GM19467 (cell line): ENCODE measurements around the gene FAM13A.
A peak's percentile ranks its signal among the peaks of the same experiment; 100 is the strongest.
"Not testable (repeated sequence)": the region's sequence is repeated elsewhere in the genome, so short reads cannot be mapped to it uniquely, and the experiment has no call there.

Experiments
- ATAC-seq: cut with Tn5 transposase; IDR thresholded peaks from one replicate; pipeline ENCODE4 v1.9.1; 2021; ENCODE audit warnings: mild to moderate bottlenecking, moderate library complexity; ENCODE audit not compliant: unreplicated experiment

Gene FAM13A

DNA sequence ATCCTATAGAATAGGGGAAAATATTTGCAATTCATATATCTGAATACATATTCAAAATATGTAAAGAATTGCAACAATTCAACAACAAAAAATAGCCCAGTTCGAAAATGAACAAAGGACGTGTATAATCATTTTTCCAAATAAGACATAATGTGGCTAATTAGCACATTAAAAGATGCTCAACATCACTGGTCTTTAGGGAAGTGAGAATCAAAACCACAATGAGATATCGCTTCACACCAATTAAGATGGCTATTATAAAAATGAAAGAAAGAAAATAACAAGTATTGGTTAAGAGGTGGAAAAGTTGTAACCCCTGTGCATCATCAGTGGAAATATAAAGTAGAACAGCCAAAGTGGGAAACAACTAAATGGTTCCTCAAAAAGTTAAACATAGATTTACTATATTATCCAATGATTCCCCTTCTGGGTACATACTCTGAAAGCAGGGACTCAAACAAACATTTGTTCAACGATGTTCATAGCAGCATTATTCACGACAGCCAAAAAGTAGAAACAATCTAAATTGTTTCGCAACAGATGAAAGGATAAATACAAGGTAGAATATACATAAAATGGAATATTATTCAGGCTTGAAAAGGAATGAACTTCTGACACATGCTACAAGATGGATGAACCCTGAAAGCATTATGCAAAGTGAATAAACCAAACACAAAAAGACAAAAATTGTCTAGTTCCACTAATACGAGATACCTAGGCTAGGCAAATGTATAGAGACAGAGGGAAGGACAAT is 12.7 kb downstream of the FAM13A start:
- no peak for ATAC-seq

DNA sequence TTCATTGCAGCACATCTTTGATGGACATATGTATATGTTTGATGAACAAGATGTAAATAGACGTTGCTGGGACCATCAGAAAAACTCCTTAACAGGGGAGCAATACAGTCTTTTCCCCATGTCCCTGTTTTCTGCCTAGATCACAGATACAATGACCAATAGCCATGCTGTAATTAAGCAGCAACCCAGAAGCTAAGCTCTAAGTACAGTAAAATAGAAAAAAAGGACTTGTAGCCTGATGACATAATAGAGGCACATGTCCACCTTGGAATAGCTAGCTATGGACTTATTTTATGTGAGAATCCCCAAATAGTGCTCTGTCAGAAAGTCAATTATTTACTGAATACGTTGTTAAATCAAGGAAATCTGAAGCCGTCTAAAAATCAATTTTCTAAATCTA is 14.9 kb downstream of the FAM13A start:
- no peak for ATAC-seq

DNA sequence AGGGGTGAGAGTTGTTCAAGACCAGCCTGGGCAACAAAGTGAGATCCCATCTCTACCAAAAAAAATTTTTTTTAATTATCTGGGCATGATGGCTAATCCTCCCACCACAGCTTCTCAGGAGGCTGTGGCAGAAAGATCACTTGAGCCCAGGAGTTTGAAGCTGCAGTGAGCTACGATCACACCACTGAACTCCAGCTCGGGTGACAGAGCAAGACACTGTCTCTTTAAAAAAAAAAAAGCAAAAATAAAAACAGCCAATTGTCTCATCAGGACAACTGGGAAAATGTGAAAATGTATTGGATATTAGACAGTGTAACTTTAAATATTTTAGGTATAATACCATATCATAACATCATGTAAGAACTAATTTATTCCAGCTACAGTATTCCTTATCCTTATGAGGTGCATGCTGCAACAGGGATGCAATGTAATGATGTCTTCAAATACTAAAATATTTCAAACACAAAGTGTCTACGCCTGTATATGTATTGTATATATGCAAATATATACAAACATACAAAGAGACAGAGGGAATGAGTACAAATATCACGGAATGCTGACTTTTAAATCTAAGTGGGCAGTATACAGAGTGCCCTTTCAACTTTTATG is 17.2 kb downstream of the FAM13A start:
- no peak for ATAC-seq

DNA sequence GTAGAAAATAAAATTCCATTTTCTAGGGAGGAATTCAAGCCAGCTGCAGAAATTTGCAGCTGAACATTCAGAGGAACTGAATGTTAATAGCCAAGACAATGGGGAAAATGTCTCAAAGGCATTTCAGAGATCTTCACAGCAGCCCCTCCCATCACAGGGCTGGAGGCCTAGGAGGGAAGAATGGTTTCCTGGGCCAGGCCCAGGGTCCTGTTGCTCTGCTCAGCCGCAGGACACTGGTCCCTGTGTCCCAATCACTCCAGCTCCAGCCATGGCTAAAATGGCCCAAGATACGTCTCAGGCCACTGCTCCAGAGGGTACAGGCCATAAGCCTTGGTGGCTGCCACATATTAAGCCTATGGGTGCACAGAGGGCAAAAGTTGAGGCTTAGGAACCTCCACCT is 20.4 kb downstream of the FAM13A start:
- ATAC-seq: no peak

DNA sequence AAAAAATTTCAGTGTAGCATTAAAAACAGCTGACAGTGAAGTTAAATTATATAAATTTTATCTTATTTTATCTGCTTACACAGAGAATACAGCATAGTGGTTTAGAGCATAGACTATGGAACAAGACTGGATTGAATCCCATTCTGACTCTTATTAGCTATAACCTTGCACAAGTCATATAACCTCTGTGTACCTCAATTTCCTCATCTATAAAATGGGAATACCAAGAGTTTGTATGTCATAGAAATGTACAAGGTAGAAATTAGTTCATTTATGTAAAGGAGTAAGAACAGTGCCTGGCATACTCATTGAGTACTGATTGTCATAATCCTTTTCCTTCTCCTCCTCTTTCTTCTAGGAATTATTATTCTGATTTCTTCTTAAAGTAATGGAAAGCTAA is 25.7 kb downstream of the FAM13A start:
- no peak for ATAC-seq

DNA sequence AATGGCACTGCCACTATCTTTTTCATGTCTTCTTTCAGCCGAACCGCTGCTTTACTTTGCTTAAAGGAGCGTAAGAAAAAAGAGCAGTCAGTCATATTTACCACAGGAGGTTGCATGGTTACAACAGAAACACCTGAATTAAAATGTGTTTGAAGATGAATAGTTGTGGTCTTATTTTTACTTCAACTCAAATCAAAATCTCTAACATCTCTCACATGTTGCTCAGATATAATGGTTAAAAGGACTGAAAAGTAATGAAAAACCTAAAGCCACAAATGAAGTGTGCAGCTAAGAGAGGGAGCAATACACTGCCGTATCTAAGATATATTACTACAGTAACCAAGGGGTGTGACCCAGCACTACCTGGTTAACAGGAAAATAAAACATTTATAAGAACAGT is 27.4 kb downstream of the FAM13A start:
- no peak for ATAC-seq

DNA sequence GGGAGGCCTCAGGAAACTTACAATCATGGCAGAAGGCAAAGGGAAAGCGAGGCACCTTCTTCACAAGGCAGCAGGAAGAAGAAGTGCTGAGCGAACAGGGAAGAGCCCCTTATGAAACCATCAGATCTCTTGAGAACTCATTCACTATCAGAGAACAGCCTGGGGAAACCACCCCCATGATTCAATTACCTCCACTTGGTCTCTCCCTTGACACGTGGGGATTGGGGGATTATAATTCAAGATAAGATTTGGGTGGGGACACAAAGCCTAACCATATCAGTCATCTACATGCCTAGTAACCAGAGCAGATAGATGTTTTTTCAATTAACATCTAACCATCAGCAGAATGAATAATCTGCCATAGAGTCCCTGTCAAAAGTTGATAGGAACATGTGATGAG is 30.4 kb downstream of the FAM13A start:
- no peak for ATAC-seq

DNA sequence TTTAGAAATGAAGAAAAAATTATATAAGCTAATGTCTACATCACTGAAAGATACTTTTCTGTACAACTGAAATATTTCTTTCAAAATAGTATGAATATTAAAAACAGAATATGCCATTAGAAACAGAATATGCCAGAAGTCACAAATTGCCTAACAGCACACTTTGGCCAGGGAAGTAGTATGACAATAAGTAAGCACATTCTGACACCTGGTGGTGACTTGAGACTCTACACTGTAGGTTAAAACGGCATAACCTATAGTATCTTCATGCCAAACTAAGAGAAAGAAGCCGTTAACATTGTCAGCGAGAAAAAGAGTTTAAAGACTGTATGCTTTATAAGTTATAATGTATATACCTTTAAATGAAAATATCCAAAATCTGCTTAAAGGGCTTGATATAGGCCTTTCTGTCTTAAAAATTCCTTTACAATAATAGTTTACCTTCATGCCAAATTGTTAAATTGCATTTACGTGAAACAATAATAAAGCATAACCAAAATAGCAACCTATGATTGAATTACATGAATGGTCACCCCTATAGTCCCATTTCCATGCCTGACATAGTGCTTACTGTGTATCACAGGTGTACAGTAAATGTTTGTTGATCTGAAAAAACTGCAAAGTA is 32.8 kb downstream of the FAM13A start:
- ATAC-seq: peak; percentile 95

DNA sequence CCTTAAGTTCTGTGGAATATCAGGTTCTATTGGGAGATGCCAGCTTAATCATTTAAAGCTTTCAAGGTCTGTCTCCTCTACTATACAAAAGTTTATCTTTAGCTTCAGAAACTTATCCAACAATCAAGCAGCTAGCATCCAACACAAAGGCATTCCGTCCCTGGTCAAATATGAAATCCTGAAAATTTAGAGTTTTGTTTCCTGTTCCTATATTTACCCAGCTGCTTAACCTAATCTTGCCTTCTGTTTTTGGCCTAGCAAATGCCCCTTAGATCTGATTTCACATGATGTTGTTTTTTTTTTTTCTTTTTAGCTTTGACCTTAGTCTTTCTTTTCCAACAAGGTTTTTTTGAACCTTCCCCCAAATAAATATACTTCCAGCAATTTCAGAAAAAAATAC is 33.8 kb downstream of the FAM13A start:
- ATAC-seq: no peak

DNA sequence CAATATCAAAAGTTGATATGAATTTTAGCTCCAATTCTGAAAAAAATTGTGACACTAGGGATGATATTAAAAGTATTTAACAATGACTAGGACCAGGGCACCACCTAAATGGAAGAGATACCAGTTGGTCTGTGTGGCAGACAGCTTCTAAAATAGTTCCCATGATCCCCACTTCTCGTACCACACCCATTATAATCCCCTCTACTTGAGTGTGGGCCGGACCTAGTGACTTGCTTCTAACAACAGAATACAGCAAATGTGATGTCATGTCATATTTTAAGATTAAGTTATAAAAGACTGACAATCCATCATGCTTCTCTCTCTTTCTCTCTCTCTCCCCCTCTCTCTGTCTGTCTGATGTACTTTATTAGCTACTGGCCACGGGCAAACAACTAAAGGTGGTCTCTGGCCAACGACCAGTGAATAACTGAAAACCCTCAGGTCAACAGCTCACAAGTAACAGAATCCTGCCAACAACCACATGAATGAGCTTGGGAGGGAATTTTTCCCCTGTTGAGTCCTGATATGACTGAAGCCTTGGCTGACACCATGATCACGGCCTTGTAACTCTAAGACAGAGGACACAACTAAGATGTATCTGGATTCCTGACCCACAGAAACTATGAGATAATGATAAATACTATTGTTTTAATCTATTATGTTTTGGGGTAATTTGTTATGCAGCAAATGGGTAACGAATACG is 34.4 kb downstream of the FAM13A start:
- no peak for ATAC-seq

DNA sequence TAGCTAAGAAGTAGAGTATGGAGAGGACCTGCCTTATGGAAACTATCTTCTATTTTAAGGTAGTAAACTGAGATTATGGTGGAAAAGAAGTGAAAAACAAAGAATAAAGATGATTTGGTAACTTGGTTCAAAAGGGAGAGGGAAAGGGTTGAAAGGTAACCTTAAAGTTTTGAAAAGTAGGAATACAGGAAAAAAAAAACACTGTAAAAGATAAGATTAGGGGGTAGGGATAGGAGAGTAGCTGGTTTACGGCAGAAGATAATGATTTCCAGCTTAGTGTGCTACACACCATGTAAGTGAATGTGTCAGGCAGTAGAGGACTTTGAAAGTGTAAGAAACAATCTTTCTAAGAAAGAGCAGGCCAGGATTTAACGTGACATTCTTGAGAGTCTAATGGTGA is 35.3 kb downstream of the FAM13A start:
- no peak for ATAC-seq

DNA sequence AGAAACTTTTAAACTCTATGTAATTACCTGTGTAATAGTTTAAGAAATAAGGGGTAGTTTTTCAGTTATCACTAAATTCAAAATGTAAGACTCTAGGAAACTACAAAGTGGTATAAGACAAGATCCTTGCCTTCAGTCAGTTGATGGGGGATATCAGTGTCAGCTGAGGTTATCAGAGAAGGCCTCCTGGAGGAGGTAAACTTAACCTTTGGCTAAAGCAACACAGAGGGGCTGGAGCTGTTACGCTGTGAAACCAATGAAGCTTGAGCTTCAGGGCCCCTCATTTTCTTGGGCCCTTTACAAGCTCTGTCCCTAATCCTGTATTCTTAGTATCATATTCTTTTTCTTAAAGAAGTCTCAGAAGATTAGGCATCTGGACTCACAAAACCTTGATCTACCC is 35.9 kb downstream of the FAM13A start:
- no peak for ATAC-seq

DNA sequence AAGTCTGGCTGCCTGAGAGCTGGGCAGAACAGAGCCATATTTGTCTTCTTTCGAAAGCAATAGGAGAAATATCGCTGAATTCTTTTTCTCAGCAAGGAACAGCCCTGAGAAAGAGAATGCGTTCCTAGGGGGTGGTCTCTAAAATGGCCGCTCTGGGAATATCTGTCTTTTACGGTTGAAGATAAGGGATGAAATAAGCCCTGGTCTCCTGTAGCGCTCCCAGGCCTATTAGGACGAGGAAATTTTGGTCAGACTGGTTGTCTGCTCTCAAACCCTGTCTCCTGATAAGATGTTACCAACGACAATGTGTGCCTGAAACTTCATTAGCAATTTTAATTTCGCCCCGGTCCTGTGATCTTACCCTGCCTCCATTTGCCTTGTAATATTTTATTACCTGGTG is 42.1 kb downstream of the FAM13A start:
- ATAC-seq: not testable (repeated sequence)

DNA sequence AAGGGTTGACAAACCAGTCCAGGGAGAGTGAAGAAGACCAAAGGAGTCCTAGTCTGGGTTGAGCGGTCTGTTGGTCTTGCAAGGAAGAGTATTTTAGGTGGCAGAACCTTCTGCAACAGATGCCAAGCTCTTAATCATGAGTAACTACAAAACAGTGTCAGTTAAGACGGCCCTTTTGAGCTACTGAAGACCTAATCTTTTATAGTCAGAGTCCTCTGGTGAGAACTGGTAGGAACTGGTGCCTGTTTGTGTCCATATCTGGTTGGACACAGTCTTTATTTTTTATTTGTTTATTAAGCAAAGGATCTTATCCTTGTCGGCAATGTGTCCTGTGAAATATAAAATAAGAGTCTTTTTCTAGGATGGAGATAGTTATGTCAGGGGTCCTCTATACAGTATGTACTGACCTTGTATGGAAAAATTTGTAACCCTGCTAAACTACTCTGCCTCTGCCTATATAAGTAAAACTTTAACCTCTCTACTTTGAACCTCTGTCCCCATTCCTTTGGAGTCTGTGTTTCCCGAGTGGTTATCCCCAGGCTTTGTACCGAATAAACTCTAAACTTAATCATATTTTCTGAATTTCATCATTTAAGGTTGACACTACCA is 47.1 kb downstream of the FAM13A start:
- ATAC-seq: no peak

DNA sequence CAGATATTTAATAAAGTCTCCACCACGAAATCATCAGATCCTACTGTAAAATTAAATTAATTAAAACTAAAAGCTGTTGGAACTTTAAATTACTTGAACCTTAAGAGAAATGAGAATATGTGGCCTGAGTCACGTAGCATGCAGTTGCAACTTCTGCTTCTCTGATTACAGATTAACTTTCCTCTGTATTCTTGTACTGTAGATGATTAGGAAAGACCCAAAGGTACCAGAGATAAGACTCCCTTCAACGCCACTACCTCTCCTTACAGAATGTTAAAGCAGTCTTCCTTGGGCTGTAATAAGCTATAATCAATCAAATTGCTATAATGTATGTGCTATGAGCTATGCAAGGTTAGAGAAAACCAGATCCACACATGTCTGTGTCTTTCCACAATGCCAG is 47.9 kb downstream of the FAM13A start:
- no peak for ATAC-seq

DNA sequence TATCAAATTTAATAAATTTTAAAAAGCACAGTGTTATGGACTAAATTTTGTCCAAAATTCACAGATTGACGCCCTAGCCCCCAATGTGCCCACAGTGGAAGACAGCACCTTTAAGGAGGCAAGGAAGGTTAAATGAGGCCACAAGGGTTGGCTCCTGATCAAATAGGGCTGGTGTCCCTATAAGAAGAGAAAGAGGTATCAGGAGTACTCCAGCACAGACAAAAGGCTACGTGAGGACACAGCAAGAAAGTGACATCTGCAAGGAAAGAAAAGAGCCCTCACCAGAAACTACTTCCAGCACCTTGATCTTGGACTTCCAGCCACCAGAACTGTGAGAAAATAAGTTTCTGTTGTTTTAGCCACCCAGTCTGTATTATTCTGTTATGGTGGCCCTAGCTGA is 48.8 kb downstream of the FAM13A start:
- ATAC-seq: no peak

DNA sequence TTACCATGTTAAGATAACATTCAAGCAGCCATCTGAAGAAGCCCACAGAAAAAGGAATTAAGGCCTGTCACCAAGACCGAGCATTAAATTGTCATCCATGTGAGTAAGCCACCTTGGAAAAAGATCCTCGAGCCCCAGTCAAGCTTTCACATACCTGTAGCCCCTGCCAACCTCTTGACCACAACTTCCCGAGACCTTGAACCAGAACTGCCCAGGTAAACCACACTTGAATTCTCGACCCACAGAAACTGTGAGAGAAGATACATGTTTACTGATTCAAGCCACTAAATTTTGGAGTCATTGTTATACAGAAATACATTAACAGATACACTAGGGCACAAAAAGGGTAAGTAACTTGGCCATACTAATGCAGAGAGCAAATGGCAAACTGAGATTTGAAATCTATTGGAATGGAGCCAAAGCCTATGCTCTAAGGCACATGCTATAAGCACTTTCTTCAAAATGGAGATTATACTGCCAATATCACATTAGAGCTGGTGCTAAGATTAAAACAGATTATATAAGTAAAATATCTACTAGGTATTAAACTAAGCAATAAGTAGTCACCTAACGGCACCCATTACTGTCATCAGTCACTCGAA is 49.5 kb downstream of the FAM13A start:
- ATAC-seq: no peak

DNA sequence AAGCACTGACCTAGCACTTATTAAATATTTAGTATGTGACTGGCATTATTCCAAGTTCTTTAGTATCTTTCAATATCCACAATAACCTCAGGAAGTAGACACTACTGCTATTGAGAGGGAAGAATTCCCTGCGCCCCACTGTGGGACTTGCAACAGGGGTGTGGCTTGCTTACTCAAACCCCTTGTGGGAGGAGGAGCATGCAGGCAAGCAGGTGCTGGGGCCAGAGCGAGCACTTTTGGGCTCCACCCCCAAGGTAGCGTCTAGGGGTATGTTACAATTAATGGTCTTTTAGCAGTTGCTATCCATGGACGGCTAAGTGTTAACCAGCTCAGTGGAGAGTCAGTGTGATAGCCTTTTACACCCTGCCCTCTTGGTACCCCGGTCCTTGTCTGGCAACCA is 50.7 kb downstream of the FAM13A start:
- ATAC-seq: no peak

DNA sequence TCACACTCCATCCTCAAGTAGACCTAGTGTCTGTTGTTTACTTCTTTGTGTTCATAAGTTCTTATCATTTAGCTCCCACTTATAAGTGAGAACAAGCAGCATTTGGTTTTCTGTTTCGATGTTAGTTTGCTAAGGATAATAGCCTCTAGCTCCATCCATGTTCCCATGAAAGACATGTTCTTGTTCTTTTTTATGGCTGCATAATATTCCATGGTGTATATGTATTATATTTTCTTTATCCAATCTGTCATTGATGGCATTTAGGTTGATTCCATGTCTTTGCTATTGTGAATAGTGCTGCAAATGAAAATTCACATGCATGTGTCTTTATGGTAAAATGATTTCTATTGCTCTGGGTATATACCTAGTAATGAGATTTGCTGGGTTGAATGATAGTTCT is 51.9 kb downstream of the FAM13A start:
- not testable (repeated sequence) for ATAC-seq

DNA sequence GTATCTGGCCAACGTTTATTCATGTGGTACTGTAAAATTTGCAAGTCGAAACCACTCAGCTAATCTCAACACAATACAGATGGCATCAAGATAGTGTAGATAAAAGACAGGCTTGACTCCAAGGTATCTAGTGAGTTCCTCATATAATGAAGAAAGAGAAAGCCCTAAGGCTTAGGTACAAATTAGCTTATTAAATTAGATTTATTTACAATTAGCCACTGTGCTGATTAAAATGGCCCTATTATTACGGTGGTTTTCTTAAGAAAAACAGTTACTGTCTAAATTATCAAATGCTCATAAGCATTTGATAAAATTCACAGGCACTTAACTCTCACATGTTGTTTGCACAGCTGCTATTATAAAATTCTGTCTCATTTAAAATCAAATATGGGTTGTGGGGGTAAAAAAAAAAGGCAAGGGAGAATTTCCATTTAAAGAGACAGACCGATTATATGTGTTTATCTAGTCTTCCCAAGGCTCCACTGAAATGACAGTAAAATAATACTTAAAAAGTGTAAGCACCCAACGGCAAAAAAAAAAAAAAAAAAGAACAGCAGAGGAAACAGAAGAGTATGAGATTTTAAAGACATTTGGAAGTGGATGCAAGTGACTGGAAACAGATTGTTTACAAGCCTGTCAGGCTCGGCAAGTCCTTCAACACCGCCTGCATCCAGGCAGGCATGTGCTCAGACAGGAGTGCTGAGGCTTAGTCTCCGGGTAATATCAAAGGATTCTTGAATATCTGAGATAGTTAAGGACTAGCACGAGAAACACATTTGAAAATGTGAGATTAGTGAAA is 55.1 kb downstream of the FAM13A start:
- ATAC-seq: no peak
